GM13976 (cell line): Measurements from ENCODE around the gene COA1.

ENCODE experiments used
- DNase-seq: peaks from one replicate; pipeline ENCODE4 v3.0.0; 2012; ENCODE audit warnings: low spot score
- CTCF ChIP-seq: IDR thresholded peaks from 2 replicates; pipeline ENCODE4 v1.5.1; 2012; ENCODE audit warnings: borderline replicate concordance, mild to moderate bottlenecking; ENCODE audit not compliant: insufficient read depth; ENCODE audit errors: extremely low read depth, missing control alignments, control extremely low read depth
- in situ Hi-C: fragments of 300-500 bp; cut with MboI; formaldehyde crosslinking; loops from one replicate; pipeline ENCODE4 v1.12.0; 2022; ENCODE audit warnings: low sequenced_read_pairs, mixed read lengths, inconsistent platforms; ENCODE audit not compliant: unreplicated experiment

COA1 gene

GRCh38 chr7:43768887-43769272 lies 39.6 kb upstream of the COA1 start:
- TF ChIP-seq CTCF, result no peak
- no peak for DNase-seq
- in situ Hi-C loops, result no loop called here

GRCh38 chr7:43768201-43768886 lies 39.0 kb upstream of the COA1 start:
- TF ChIP-seq CTCF, result no peak
- DNase-seq, result no peak
- in situ Hi-C loops, result no loop called here

DNA sequence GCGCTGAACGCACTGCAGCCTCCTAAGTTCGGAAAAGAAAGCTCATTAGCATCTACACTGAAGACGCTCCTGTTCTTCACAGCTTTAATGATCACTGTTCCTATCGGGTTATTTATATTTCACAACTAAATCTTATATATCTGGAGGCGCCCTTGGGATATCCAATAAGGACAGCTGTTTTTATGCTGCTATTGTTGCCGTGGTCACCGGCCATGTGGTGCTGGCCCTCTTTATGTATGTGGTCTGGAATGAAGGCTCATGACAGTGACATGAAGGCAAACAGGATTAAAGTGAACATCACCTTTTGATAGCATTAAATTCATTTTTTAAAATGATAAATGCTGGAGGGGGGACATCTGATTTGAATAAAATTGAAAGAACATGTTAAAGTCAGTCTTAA lies 38.0 kb upstream of the COA1 start:
- in situ Hi-C loops, result no loop called here
- no peak for DNase-seq
- TF ChIP-seq CTCF, result no peak

- TF ChIP-seq CTCF, result no peak
- in situ Hi-C loops, result no loop called here
- DNase-seq, result no peak
Observed at GRCh38 chr7:43766564-43766963, 37.2 kb upstream of the COA1 start.

DNA sequence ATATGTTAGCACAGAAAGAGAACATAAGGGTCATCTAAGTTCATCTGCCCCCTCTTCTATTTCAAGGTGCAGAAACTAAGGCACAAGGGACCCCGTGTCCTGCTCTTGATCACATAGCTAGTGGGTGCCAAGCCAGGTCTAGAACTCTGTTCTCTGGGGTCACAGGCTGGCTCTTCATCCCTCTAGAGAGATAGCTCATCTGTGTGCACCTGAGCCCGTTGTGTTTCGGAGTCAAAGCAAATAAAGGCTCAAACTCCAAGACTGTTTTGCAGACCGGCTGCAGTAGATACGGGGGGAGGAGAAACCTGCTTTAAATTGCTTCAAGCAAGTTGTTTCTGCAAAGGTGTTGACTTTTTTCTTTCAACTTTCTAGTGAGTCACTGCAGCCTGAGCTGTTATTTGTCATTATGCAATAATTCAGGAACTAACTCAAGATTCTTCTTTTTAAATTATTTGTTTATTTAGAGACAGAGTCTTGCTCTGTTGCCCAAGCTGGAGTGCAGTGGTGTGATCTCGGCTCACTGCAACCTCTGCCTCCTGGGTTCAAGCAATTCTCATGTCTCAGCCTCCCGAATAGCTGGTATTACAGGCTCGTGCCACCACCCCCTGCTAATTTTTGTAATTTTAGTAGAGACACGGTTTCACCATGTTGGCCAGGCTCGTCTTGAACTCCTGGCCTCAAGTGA lies 35.6 kb upstream of the COA1 start:
- TF ChIP-seq CTCF, result no peak
- in situ Hi-C loops, result no loop called here
- no peak for DNase-seq

GRCh38 chr7:43764039-43764761 lies 34.9 kb upstream of the COA1 start:
- DNase-seq, result peak; percentile 58
- TF ChIP-seq CTCF, result no peak
- in situ Hi-C loops, result no loop called here
